Vagina (tissue), 2 donors: Measurements from ENCODE around the gene PSTPIP2.

Experiments
- POLR2A ChIP-seq, 2 donors: fragments of 450-650 bp; IDR thresholded peaks; one replicate each; pipeline ENCODE4 v1.6.1; 2017; ENCODE audit warnings: antibody characterized with exemption in 2 of 2, mild to moderate bottlenecking in 2 of 2, moderate library complexity in 2 of 2
- TF ChIP-seq, protein P1 (sequence below), 3 experiments: fragments of 450-650 bp in 2 of 3; fragments of 200-600 bp in 1 of 3; sonication (generic) in 1 of 3; IDR thresholded peaks; one replicate each; pipeline ENCODE4 v1.5.1; 2017 to 2019; ENCODE audit warnings: antibody characterized with exemption in 3 of 3, mild to moderate bottlenecking in 2 of 3, moderate library complexity in 2 of 3

- TF ChIP-seq, protein P1, sequence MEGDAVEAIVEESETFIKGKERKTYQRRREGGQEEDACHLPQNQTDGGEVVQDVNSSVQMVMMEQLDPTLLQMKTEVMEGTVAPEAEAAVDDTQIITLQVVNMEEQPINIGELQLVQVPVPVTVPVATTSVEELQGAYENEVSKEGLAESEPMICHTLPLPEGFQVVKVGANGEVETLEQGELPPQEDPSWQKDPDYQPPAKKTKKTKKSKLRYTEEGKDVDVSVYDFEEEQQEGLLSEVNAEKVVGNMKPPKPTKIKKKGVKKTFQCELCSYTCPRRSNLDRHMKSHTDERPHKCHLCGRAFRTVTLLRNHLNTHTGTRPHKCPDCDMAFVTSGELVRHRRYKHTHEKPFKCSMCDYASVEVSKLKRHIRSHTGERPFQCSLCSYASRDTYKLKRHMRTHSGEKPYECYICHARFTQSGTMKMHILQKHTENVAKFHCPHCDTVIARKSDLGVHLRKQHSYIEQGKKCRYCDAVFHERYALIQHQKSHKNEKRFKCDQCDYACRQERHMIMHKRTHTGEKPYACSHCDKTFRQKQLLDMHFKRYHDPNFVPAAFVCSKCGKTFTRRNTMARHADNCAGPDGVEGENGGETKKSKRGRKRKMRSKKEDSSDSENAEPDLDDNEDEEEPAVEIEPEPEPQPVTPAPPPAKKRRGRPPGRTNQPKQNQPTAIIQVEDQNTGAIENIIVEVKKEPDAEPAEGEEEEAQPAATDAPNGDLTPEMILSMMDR (IDR thresholded peaks at IDR 0.05): no peak
- TF ChIP-seq POLR2A (IDR thresholded peaks at IDR 0.05): no peak
Measured at GRCh38 chr18:46070815-46071652, 1.0 kb downstream of the PSTPIP2 start.
